OCI-LY7 (cell line): ENCODE measurements around the gene TRMT1. TPM values are rescaled to one million over a fixed set of nuclear protein-coding genes. Genes with fewer than 3 reads are reported as not detected.

Experiments
- BruUV-seq: library from RNA; stranded (reverse); fragments of 400-500 nt; replicated peaks from 2 replicates; lab custom pipeline; 2021; lab: Mats Ljungman, UMichigan
- CTCF ChIA-PET: fragments of 300-600 bp; sonication (Branson Sonifier 250); formaldehyde crosslinking; loops from one replicate; lab custom pipeline; 2022; ENCODE audit warnings: antibody characterized with exemption; ENCODE audit not compliant: unreplicated experiment; lab: Charles Lee
- POLR2A ChIA-PET: fragments of 300-600 bp; sonication (Branson Sonifier 250); formaldehyde crosslinking; loops from one replicate; lab custom pipeline; 2022; ENCODE audit warnings: antibody characterized with exemption; lab: Charles Lee
- DNase-seq: peaks from one replicate; pipeline ENCODE4 v3.0.0-alpha.2; 2015; ENCODE audit warnings: low spot score
- H2AFZ ChIP-seq: fragments of 200-600 bp; sonication (generic), shearing (Covaris generic); 2 replicates; pipeline ENCODE4 v1.6.1; 2014; ENCODE audit warnings: mild to moderate bottlenecking, antibody characterized with exemption, low read length, moderate library complexity
- H3K27ac ChIP-seq: fragments of 200-600 bp; sonication (generic); 2 replicates; pipeline ENCODE4 v1.5.1; 2014; ENCODE audit warnings: mixed run types, low read depth, mild to moderate bottlenecking, moderate library complexity, low read length, inconsistent platforms; ENCODE audit not compliant: poor library complexity, severe bottlenecking
- H3K36me3 ChIP-seq: fragments of 200-600 bp; sonication (generic); 2 replicates; pipeline ENCODE4 v1.6.1; 2014; ENCODE audit warnings: mild to moderate bottlenecking, antibody characterized with exemption, low read length, moderate library complexity, mixed read lengths; ENCODE audit not compliant: insufficient read depth
- H3K4me1 ChIP-seq: fragments of 200-600 bp; sonication (generic); 2 replicates; pipeline ENCODE4 v1.5.1; 2014; ENCODE audit warnings: mild to moderate bottlenecking, low read length; ENCODE audit not compliant: insufficient read depth, poor library complexity, severe bottlenecking
- H3K4me2 ChIP-seq: fragments of 200-600 bp; sonication (generic); 2 replicates; pipeline ENCODE4 v1.6.1; 2014; ENCODE audit warnings: mild to moderate bottlenecking, low read length
- H3K4me3 ChIP-seq: fragments of 200-600 bp; sonication (generic); 2 replicates; pipeline ENCODE4 v1.5.1; 2014; ENCODE audit warnings: mild to moderate bottlenecking, low read depth, low read length; ENCODE audit not compliant: poor library complexity, severe bottlenecking
- H3K79me2 ChIP-seq: fragments of 200-600 bp; sonication (generic); 2 replicates; pipeline ENCODE4 v1.6.1; 2016; ENCODE audit warnings: low read depth, mild to moderate bottlenecking, low read length, moderate library complexity, mixed read lengths; ENCODE audit not compliant: insufficient read depth
- H3K9me2 ChIP-seq: fragments of 200-600 bp; sonication (generic); 2 replicates; pipeline ENCODE4 v1.6.1; 2016; ENCODE audit warnings: mild to moderate bottlenecking, low read length, mixed read lengths; ENCODE audit not compliant: insufficient read depth
- H3K9me3 ChIP-seq: fragments of 200-600 bp; sonication (generic); 2 replicates; pipeline ENCODE4 v1.6.1; 2014; ENCODE audit warnings: mild to moderate bottlenecking, mixed run types, low read length, mixed read lengths
- H4K20me1 ChIP-seq: fragments of 200-600 bp; sonication (generic); 2 replicates; pipeline ENCODE4 v1.6.1; 2014; ENCODE audit warnings: mild to moderate bottlenecking, antibody characterized with exemption, low read length, moderate library complexity, mixed read lengths; ENCODE audit not compliant: insufficient read depth
- EZH2phosphoT487 ChIP-seq: fragments of 200-600 bp; sonication (generic); IDR thresholded peaks from 2 replicates; pipeline ENCODE4 v1.6.1; 2018; ENCODE audit warnings: low read depth, borderline replicate concordance, mild to moderate bottlenecking, mixed run types, antibody characterized with exemption, low read length, moderate library complexity, mixed read lengths
- intact Hi-C: fragments of 100-400 bp; cut with micrococcal nuclease; formaldehyde crosslinking; loops from one replicate; pipeline ENCODE4 v1.10.0; 2022; ENCODE audit not compliant: unreplicated experiment
- total RNA-seq, 2 experiments: library from RNA; depleted of rRNA in 1 of 2; stranded (reverse); fragments of >200 nt in 1 of 2; shearing (Covaris generic) in 1 of 2; gene quantifications; 2 replicates each; pipeline ENCODE4 v1.2.3, GENCODE V29; 2014 to 2022
- TF ChIP-seq, protein P1 (sequence below): fragments of 200-600 bp; sonication (generic); conservative IDR thresholded peaks from 2 replicates; pipeline ENCODE4 v1.5.1; 2014; ENCODE audit warnings: mild to moderate bottlenecking, antibody characterized with exemption, low read length, moderate library complexity, mixed read lengths

TRMT1 gene
- total RNA-seq, 2 experiments from 2014 or later, result 50.4 to 56.8 TPM

DNA sequence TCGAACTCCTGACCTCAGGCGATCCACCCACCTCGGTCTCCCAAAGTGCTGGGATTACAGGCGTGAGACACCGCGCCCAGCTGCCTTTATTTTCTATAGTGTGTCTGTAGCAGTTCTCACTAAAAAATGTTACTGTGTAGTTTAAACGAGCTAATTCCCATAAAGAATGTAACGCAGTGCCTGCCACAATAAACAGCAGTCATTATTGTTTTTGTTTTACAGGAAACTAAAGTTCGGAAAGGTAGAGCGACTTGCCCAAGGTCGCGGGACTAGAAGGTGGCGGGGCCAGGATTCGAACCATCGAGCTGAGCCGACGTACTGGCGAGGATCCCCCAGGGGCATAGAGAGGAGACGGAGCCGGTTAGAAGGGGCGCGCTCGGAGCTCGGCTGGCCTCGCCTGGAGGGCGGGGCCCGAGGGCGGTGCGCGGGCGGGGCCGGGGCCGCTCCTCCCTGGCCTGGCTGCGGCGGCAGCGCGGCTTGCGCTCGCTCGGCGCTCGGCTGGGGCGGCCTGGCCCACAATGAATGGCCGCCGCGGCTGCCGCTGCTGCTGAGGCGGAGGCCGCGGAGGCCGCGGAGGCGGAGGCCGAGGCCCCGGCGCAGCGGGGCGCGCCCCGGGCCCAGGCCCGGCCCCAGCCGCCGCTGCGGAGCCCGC lies 1.4 kb upstream of the TRMT1 start, which contains the start of gene NACC1:
Gene NACC1 (plus strand): TSS at position 493 of the 652 bp plus-strand sequence. CDS start 16,944 bp downstream, outside the sequence.
- peaks cover 16% of the 10 kb centered on the region for H4K20me1 ChIP-seq
- peak within 1 kb of the TSS; percentile 58; the same call in 1 of the 2 replicates for H2AFZ ChIP-seq
- ChIA-PET CTCF (interaction anchor here (0.6 kb wide), 1 partner anchor 12 kb away, joined by 3 read pairs; no protein-coding TSS in a partner anchor), POLR2A (interaction anchor here (0.6 to 1.4 kb wide), 4 partner anchors 9 to 46 kb away, joined by 3 to 8 read pairs (median 3); no protein-coding TSS in a partner anchor)
- H3K4me2 ChIP-seq, result peak within 1 kb of the TSS; percentile 76
- H3K79me2 ChIP-seq, result peaks cover 65% of the 10 kb centered on the region
- peak; percentile 95 for DNase-seq
- peaks cover 32% of the 10 kb centered on the region for H3K36me3 ChIP-seq
- H3K4me1 ChIP-seq, result peaks cover 34% of the 10 kb centered on the region
- no peaks in the 10 kb centered on the region for H3K9me3 ChIP-seq
- H3K9me2 ChIP-seq, result no peaks in the 10 kb centered on the region
- H3K27ac ChIP-seq, result peak within 1 kb of the TSS; percentile 75
- peak within 1 kb of the TSS; percentile 94 for H3K4me3 ChIP-seq
- BruUV-seq, result no TSS peak
- no peak for TF ChIP-seq EZH2phosphoT487
- TF ChIP-seq, protein P1, sequence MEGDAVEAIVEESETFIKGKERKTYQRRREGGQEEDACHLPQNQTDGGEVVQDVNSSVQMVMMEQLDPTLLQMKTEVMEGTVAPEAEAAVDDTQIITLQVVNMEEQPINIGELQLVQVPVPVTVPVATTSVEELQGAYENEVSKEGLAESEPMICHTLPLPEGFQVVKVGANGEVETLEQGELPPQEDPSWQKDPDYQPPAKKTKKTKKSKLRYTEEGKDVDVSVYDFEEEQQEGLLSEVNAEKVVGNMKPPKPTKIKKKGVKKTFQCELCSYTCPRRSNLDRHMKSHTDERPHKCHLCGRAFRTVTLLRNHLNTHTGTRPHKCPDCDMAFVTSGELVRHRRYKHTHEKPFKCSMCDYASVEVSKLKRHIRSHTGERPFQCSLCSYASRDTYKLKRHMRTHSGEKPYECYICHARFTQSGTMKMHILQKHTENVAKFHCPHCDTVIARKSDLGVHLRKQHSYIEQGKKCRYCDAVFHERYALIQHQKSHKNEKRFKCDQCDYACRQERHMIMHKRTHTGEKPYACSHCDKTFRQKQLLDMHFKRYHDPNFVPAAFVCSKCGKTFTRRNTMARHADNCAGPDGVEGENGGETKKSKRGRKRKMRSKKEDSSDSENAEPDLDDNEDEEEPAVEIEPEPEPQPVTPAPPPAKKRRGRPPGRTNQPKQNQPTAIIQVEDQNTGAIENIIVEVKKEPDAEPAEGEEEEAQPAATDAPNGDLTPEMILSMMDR, result no peak
- intact Hi-C loops, result loop anchor here (1.0 kb wide), 1 partner anchor 32 kb away; the partner anchor contains the start of genes IER2 and STX10

DNA sequence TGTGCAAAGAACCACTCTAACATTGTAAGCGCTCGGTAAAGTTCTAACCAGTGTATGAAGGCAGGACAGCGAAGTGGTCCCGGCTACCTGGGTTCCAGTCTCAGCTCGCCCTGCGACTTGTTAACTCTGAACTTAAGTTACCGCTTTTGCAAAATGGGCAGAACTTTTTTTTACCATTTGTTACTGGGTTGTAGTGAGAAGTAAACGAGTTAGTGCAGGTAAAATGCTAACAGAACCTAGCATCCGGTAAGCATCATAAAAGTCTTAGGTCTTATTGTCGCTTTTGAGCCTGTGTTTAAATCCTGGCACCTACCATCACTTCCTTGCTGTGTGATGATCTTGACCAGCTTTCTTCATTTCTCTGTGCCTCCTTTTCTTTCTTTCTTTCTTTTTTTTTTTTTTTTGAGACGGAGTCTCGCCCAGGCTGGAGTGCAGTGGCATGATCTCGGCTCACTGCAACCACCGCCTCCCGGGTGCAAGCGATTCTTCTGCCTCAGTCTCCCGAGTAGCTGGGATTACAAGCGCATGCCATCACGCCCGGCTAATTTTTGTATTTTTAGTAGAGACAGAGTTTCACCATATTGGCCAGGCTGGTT lies 734 bp upstream of the TRMT1 start:
- Histone ChIP-seq H3K79me2 (peaks cover 62% of the 10 kb centered on the region), H3K4me3 (peak overlapping the region; percentile 90), H3K4me1 (peaks cover 34% of the 10 kb centered on the region), H3K9me3 (no peaks in the 10 kb centered on the region), H3K9me2 (no peaks in the 10 kb centered on the region), H4K20me1 (peaks cover 16% of the 10 kb centered on the region), H3K36me3 (peaks cover 32% of the 10 kb centered on the region), H2AFZ (peak overlapping the region; percentile 58; the same call in 1 of the 2 replicates), H3K27ac (peak overlapping the region; percentile 75), H3K4me2 (peak overlapping the region; percentile 76)
- ChIA-PET CTCF (interaction anchor here (0.6 kb wide), 1 partner anchor 12 kb away, joined by 3 read pairs; no protein-coding TSS in a partner anchor), POLR2A (interaction anchor here (0.6 to 1.4 kb wide), 5 partner anchors 9 to 57 kb away, joined by 3 to 8 read pairs (median 3); no protein-coding TSS in a partner anchor)
- no peak for DNase-seq
- intact Hi-C loops, result no loop called here
- BruUV-seq, result no TSS peak
- TF ChIP-seq EZH2phosphoT487, result no peak
- TF ChIP-seq, protein P1, result no peak
